ENCODE data around the gene TMOD2. TPM values are rescaled to one million over a fixed set of nuclear protein-coding genes. Genes with fewer than 3 reads are reported as not detected.

Gene TMOD2
- total and polyA plus RNA-seq, 2 of the 8 experiments (the other 6 are each of a cell fraction or from before 2014, with no cell fraction given) = 0.80 to 6.5 TPM

DNA sequence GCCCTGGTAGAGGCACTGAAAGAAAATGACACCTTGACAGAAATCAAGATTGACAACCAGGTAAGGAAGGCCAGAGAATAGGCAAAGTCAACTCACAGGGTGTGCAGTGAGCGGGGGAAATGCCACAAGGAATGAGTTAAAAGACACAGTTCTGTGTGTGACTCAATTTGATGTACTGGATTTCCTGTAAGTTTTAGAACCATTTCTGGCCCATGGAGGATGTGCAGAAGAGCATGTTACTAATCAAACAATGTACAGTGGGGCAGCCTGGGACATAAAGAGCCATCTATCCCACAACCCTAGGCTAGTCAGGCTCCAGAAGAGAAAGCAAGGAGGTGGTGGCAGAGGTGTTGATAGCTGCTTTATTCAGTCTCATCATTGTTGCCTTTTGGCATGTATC lies 46.9 kb downstream of the TMOD2 start:
- Histone ChIP-seq H2AFZ (ENCODE audit: low read length) (no peak overlapping the region), H3K79me2 (ENCODE audit: control insufficient read depth in 1 of 2, insufficient read depth in 2 of 2, low read length in 2 of 2) (no peaks in the 10 kb centered on the region), H3K23ac (ENCODE audit: insufficient read length) (no peak overlapping the region), H3K4ac (replicated peaks; ENCODE audit: insufficient read length, low read depth, low read length) (no peak overlapping the region), H3K14ac (ENCODE audit: insufficient read length) (no peak overlapping the region), H2BK15ac (ENCODE audit: low read length) (no peak overlapping the region), H3K9ac (replicated peaks in 1 of 4; ENCODE audit: extremely low read depth in 1 of 4, low read depth in 3 of 4, low read length in 3 of 4) (no peak overlapping the region), H3K23me2 (ENCODE audit: low read depth, low read length) (no peaks in the 10 kb centered on the region), H2BK12ac (ENCODE audit: low read depth, low read length) (no peak overlapping the region), H3K4me2 (ENCODE audit: insufficient read depth in 1 of 2, low read depth in 2 of 2, low read length in 2 of 2) (no peak overlapping the region), H3K79me1 (ENCODE audit: low read depth, low read length) (no peaks in the 10 kb centered on the region), H2BK120ac (replicated peaks; ENCODE audit: low read depth, low read length) (no peak overlapping the region), H2BK5ac (ENCODE audit: low read depth, low read length) (no peak overlapping the region), H2BK20ac (ENCODE audit: low read length) (no peak overlapping the region), H4K5ac (ENCODE audit: insufficient read length, low read depth, low read length) (no peak overlapping the region), H3K56ac (replicated peaks; ENCODE audit: insufficient read length, low read depth, low read length) (no peak overlapping the region), H4K8ac (ENCODE audit: extremely low read depth, insufficient read depth, low read length) (no peak overlapping the region), H3K4me3 (ENCODE audit: extremely low read depth in 1 of 4, insufficient read depth in 2 of 4, low read depth in 3 of 4, low read length in 4 of 4) (no peak overlapping the region), H3K18ac (ENCODE audit: extremely low read depth, low read length) (no peak overlapping the region), H2AK5ac (ENCODE audit: low read depth, low read length) (no peak overlapping the region), H3K9me3 (ENCODE audit: insufficient read depth in 2 of 2, low read depth in 1 of 2, low read length in 1 of 2) (no peaks in the 10 kb centered on the region), H3K4me1 (replicated peaks in 1 of 4; ENCODE audit: control insufficient read depth in 3 of 4, insufficient read depth in 4 of 4, low read length in 3 of 4) (no peaks in the 10 kb centered on the region), H4K20me1 (replicated peaks in 1 of 2; ENCODE audit: control insufficient read depth in 1 of 2, insufficient read depth in 2 of 2, low read length in 2 of 2) (no peaks in the 10 kb centered on the region), H3K27ac (ENCODE audit: low read depth, low read length) (no peak overlapping the region), H3K36me3 (ENCODE audit: control insufficient read depth in 2 of 4, insufficient read depth in 4 of 4, low read length in 3 of 4) (no peaks in the 10 kb centered on the region), H3K27me3 (replicated peaks in 1 of 4; ENCODE audit: control insufficient read depth in 3 of 4, extremely low read depth in 1 of 4, insufficient read depth in 3 of 4, low read length in 3 of 4) (no peaks in the 10 kb centered on the region), H4K91ac (replicated peaks; ENCODE audit: insufficient read length, low read length) (no peak overlapping the region)
- DNase-seq (ENCODE audit: low read depth in 1 of 2, low spot score in 2 of 2) (no peak), FAIRE-seq (no peak)
- 90% methylated on average over 1 of the region's 1 CpG; no CpG with 5 or more reads in 1 of the 2 experiments for WGBS, 2 experiments (ENCODE audit: extremely low coverage in 1 of 2, insufficient coverage in 1 of 2, insufficient read length in 1 of 2, insufficient replicate concordance in 2 of 2, low coverage in 1 of 2, low lambda C conversion rate in 2 of 2, missing lambda C conversion rate in 1 of 2)
- ChIA-PET POLR2A (ENCODE audit: partially characterized antibody) (no interaction called here), CTCF (ENCODE audit: partially characterized antibody) (no interaction called here)
- TF ChIP-seq SP2 (IDR thresholded peaks at IDR 0.05; ENCODE audit: low read length) (no peak), RBBP5 (IDR thresholded peaks at IDR 0.05; ENCODE audit: borderline replicate concordance, low read depth, low read length) (no peak)

Data from H1 (cell line).